ENCODE results near the gene CLCA4. TPM values are rescaled to one million over a fixed set of nuclear protein-coding genes. Genes with fewer than 3 reads are reported as not detected.

Gene CLCA4
- polyA plus RNA-seq, 3 donors: not detected

DNA sequence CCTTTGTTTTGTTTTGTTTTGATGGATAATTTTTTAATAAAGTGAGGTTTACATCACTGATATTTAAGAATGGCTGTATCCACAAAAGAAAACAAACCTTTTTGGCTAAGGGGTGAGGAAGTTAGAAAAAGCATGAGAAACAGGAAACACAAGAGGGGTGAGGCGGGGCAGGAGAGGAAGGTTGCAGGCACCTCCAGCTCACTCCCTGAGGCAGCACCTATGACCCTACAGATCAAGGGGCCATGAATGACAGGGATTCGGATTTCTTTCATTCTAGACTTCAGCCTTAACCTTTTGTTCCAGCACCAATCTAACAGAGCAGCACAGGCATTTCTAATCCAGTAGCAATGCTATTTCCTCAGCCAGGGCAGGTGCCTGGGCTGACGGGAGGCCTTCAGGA lies 4.4 kb downstream of the CLCA4 start:
- Histone ChIP-seq H3K27ac (ENCODE audit: low read depth in 1 of 2, low read length in 2 of 2) (no peak overlapping the region), H3K4me2 (replicated peaks; ENCODE audit: extremely low read depth, low read length, poor library complexity, severe bottlenecking) (no peak overlapping the region), H3K27me3 (ENCODE audit: control insufficient read depth in 2 of 2, insufficient read depth in 2 of 2, low read length in 2 of 2) (no peaks in the 10 kb centered on the region), H2AFZ (ENCODE audit: insufficient read depth, low read depth, low read length, poor library complexity, severe bottlenecking) (no peak overlapping the region), H3K79me2 (ENCODE audit: insufficient read depth, low read length) (no peaks in the 10 kb centered on the region), H4K20me1 (ENCODE audit: insufficient read depth, low read length) (no peaks in the 10 kb centered on the region), H3K9ac (ENCODE audit: insufficient read depth, low read length, poor library complexity, severe bottlenecking) (no peak overlapping the region), H3K36me3 (replicated peaks in 1 of 2; ENCODE audit: control insufficient read depth in 1 of 2, insufficient read depth in 2 of 2, low read length in 2 of 2) (no peaks in the 10 kb centered on the region), H3K9me3 (replicated peaks in 1 of 2; ENCODE audit: control insufficient read depth in 1 of 2, insufficient read depth in 1 of 2, low read length in 2 of 2) (peaks cover 23 to 24% of the 10 kb centered on the region in 2 donors), H3K4me3 (replicated peaks in 1 of 3; ENCODE audit: low read depth in 2 of 3, low read length in 3 of 3) (no peak overlapping the region), H3K4me1 (ENCODE audit: control insufficient read depth in 1 of 2, insufficient read depth in 2 of 2, low read length in 2 of 2) (no peaks in the 10 kb centered on the region)
- WGBS (ENCODE audit: insufficient coverage): 87% methylated on average over 2 of the region's 3 CpGs
- no peaks in the 10 kb centered on the region for H3K36me3 Mint-ChIP-seq
- intact Hi-C loops (cut with micrococcal nuclease): no loop called here
- peaks cover 18 to 31% (median 24%) of the 10 kb centered on the region in 7 donors for H3K9me3 Mint-ChIP-seq
- no peak overlapping the region for H3K4me3 Mint-ChIP-seq
- no peaks in the 10 kb centered on the region for H3K4me1 Mint-ChIP-seq
- H3K27ac Mint-ChIP-seq: no peak overlapping the region
- peaks cover 0 to 2% (median 0%) of the 10 kb centered on the region in 3 donors for H3K27me3 Mint-ChIP-seq (ENCODE audit: low read depth in 3 of 3)
- TF ChIP-seq, protein P1, sequence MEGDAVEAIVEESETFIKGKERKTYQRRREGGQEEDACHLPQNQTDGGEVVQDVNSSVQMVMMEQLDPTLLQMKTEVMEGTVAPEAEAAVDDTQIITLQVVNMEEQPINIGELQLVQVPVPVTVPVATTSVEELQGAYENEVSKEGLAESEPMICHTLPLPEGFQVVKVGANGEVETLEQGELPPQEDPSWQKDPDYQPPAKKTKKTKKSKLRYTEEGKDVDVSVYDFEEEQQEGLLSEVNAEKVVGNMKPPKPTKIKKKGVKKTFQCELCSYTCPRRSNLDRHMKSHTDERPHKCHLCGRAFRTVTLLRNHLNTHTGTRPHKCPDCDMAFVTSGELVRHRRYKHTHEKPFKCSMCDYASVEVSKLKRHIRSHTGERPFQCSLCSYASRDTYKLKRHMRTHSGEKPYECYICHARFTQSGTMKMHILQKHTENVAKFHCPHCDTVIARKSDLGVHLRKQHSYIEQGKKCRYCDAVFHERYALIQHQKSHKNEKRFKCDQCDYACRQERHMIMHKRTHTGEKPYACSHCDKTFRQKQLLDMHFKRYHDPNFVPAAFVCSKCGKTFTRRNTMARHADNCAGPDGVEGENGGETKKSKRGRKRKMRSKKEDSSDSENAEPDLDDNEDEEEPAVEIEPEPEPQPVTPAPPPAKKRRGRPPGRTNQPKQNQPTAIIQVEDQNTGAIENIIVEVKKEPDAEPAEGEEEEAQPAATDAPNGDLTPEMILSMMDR (IDR thresholded peaks at IDR 0.05): no peak
- no peak for DNase-seq

DNA sequence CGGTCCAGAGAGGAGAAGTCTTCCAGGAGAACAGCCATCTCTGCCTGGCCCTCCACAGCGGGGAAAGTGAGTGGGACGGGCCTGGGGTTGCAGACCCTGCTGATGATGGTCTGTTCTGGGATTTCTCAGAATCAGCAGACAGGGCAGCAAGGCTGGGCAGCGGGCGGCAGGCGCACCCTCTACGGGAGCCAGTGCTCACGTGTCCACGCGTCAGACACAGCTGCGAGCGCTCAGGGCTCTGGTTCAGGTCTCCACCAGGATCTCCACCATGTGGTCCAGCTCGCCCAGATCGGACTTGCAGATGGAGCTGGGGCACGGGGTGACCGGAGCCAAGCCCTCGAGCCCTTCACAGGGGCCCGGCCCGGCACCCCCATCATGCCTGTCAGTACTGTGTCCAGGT lies 5.5 kb downstream of the CLCA4 start:
- H3K27me3 ChIP-seq (ENCODE audit: control insufficient read depth in 2 of 2, insufficient read depth in 2 of 2, low read length in 2 of 2): no peaks in the 10 kb centered on the region
- peaks cover 23 to 24% of the 10 kb centered on the region in 2 donors for H3K9me3 ChIP-seq (replicated peaks in 1 of 2; ENCODE audit: control insufficient read depth in 1 of 2, insufficient read depth in 1 of 2, low read length in 2 of 2)
- H3K4me3 ChIP-seq (replicated peaks in 1 of 3; ENCODE audit: low read depth in 2 of 3, low read length in 3 of 3): no peak overlapping the region
- H3K4me2 ChIP-seq (replicated peaks; ENCODE audit: extremely low read depth, low read length, poor library complexity, severe bottlenecking): no peak overlapping the region
- H3K4me1 ChIP-seq (ENCODE audit: control insufficient read depth in 1 of 2, insufficient read depth in 2 of 2, low read length in 2 of 2): no peaks in the 10 kb centered on the region
- H2AFZ ChIP-seq (ENCODE audit: insufficient read depth, low read depth, low read length, poor library complexity, severe bottlenecking): no peak overlapping the region
- intact Hi-C loops (cut with micrococcal nuclease): no loop called here
- H3K79me2 ChIP-seq (ENCODE audit: insufficient read depth, low read length): no peaks in the 10 kb centered on the region
- no peaks in the 10 kb centered on the region for H3K36me3 ChIP-seq (replicated peaks in 1 of 2; ENCODE audit: control insufficient read depth in 1 of 2, insufficient read depth in 2 of 2, low read length in 2 of 2)
- H3K36me3 Mint-ChIP-seq: no peaks in the 10 kb centered on the region
- no peaks in the 10 kb centered on the region for H3K4me1 Mint-ChIP-seq
- H3K27ac Mint-ChIP-seq: peak overlapping the region in 1 of 7 donors; percentile 58
- H3K9me3 Mint-ChIP-seq: peaks cover 22 to 37% (median 25%) of the 10 kb centered on the region in 7 donors
- H3K9ac ChIP-seq (ENCODE audit: insufficient read depth, low read length, poor library complexity, severe bottlenecking): no peak overlapping the region
- H3K4me3 Mint-ChIP-seq: no peak overlapping the region
- no peak overlapping the region for H3K27ac ChIP-seq (ENCODE audit: low read depth in 1 of 2, low read length in 2 of 2)
- TF ChIP-seq, protein P1 (IDR thresholded peaks at IDR 0.05): no peak
- 97% methylated on average over 17 of the region's 19 CpGs for WGBS (ENCODE audit: insufficient coverage)
- peaks cover 1 to 2% (median 2%) of the 10 kb centered on the region in 3 donors for H3K27me3 Mint-ChIP-seq (ENCODE audit: low read depth in 3 of 3)
- DNase-seq: peak in 1 of 3 donors; percentile 2
- H4K20me1 ChIP-seq (ENCODE audit: insufficient read depth, low read length): no peaks in the 10 kb centered on the region
